ENCODE measurements around the gene MUL1.

Gene MUL1

GRCh38 chr1:20485527-20486456, 22.2 kb downstream of the MUL1 start, which contains the start of gene CAMK2N1:
TSS of gene CAMK2N1 (minus strand) at chr1:20486210. CDS start at chr1:20485379, 831 bp downstream.
- DNase-seq (ENCODE audit: low read depth in 3 of 3): peak in 2 of 3 experiments; percentile 22 to 50

- no peak for DNase-seq (ENCODE audit: low read depth in 3 of 3)
Observed at GRCh38 chr1:20484519-20485462, 23.2 kb downstream of the MUL1 start.

- DNase-seq (ENCODE audit: low read depth in 3 of 3): no peak
Observed at GRCh38 chr1:20483833-20484518, 24.0 kb downstream of the MUL1 start.

DNA sequence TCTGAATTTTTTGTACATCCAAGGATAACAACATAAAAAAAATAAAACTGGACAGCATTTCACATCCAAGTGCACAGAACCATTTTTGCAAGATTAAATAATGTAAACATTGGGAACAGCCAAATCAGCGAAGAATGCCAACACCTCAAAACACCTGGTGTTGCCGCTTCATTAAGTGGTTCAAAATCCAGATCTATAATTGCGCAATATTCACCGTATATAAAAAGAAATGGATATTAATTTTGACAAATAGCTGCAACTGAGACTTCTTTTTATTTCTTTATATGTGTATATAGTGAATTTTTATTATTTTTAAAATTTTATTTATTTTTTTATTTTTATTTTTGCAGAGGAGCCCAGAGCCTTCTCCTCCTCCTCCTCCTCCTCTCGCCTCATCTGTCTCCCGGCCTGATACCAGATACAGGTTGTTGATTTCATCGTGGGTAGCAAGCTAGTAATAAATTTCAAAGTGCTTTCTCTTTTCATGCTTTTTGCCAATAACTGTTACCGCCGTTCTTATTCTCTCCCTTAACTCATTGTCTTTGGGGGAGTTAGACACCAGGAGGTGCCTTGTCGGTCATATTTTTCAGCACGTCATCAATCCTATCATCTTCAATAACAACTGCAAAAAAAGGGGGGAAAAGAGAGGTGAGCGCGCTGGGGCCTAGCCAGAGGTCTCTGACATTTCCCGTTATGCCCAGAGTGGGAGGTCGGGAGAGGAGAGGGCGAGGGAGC, 24.7 kb downstream of the MUL1 start:
- DNase-seq (ENCODE audit: low read depth in 3 of 3): no peak

DNA sequence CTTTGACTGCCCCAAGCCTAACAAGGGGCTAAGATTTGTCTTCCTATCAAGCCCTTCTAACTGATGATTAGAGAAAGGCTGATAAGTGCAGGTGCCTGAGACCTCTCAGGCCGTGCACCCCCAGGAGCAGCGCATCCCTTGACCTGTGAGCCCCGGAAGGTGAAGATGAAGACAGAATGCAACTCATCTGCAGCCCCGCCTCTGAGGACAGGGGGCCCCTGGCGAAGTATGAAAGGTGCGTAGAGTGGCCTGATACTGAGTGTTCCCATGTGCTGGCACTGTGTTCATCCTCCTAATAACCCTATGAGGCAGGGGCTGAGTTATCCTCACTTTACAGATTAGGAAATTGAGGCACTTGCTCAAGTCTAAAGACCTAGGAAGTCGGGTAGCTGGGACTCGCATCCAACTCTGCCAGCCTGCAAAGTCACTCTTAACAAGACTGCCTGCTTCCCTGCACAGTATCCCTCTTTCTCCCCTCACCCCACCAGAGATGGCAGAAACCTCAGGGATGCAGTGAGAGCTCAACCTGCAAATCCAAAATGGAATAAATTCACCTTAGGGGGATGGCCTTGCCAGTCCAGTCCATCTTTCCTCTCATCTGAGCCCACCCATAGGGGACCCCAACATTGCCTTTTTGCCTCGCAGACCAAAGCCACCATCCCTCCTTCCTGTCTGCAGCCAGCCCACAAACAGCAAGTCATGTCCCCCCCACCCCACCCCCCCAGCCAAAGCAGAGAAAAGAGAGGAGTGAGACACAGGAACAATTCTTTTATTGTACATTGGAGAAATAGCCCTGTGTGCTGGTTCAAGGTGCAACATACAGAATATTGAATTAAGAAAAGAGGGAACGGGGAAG, 26.1 kb downstream of the MUL1 start:
- DNase-seq (ENCODE audit: low read depth in 3 of 3): no peak

DNA sequence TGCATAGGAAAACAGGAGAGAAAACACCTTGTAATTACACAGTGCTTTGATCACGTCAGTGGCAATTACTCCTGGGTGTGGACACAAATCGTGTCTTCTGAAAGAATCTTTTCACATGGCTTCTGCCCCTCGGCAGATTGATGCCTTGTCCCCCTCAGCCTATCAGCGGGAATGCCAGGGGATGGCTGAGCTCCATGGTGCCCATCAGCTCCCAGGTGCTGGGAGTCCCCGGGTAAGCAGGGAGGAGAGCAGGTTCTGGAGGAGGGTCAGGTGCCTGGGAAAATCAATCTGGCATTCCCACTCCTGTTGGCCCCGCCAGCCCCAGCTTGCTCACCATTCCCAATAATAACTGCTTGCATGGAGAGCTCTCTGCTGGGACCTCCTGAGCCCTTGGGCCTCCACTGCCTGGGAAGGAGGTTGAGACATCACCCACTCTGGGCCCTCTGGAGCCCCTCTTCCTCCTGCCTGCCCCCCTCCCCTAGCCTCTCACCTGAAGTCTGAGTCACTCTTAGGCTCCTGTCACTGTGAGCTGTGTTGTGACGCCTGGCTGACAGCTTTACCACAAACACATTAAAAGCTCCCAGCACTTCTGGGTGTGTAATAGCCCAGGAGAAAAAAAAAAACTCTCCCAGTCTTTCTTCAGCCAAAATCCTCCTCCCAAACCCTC, 26.9 kb downstream of the MUL1 start:
- DNase-seq (ENCODE audit: low read depth in 3 of 3): no peak

- DNase-seq (ENCODE audit: low read depth in 3 of 3): no peak
Observed at GRCh38 chr1:20480243-20480944, 27.6 kb downstream of the MUL1 start.

DNA sequence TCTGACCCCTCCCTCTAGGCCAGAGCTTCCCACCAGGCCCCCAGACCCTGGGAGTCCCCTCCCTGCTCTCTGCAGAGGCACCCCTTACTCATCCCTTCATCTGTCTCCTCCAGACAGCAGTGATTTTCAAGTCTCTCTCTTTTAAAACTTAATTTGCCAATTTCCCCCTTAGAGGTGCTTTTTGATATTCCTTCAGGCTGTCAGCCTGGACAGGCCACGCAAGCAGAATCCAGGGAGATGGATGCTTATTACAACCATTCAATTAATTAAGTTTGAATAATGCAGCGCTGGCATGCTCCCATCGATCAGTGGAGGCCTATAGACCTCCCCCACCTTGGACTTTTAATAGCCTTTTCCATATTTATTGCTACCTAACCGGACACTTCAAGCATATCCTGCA, 28.1 kb downstream of the MUL1 start:
- no peak for DNase-seq (ENCODE audit: low read depth in 3 of 3)

- no peak for DNase-seq (ENCODE audit: low read depth in 3 of 3)
Observed at GRCh38 chr1:20478057-20478635, 29.8 kb downstream of the MUL1 start.

- no peak for DNase-seq (ENCODE audit: low read depth in 3 of 3)
Observed at GRCh38 chr1:20477348-20478056, 30.4 kb downstream of the MUL1 start.

DNA sequence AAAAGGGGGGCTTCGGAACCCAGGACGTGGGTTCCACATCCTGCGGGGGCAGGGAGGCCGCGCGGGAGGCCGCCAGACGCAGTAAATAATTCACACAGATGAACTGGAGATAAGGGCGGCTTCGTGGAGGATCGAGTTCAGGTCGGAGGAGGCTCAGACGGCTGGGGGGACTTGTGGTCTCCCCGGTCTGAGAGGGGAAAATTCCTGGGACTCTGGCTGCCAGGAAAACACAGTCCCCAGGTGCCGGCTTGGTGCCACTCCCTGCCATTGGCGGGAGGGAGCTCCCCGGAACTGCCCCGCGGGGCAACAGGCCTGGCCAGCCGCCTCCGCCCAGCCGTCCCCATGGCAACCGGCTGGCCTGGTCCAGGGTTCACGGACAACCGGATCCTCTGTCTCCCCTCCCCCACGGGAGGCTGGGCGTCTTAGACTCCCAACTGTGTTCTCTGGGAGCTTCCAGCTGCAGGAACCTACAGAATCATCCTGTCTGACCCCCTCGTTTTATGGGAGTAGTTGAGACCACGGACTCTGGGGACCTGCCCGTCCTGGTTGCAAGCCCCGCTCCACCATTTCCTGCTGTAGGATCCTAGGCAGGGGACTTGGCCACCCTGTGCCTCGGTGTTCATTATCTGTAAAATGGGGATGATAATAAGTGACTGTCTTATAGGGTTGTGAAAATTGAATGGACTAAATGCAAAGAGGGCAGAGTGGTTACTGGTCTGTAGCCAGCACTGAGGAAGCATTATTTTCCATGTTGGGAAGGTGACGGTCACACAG, 31.5 kb downstream of the MUL1 start:
- no peak for DNase-seq (ENCODE audit: low read depth in 3 of 3)

GRCh38 chr1:20474996-20475395, 33.0 kb downstream of the MUL1 start:
- no peak for DNase-seq (ENCODE audit: low read depth in 3 of 3)

- DNase-seq (ENCODE audit: low read depth in 3 of 3): no peak
Observed at GRCh38 chr1:20474333-20474975, 33.5 kb downstream of the MUL1 start.

DNA sequence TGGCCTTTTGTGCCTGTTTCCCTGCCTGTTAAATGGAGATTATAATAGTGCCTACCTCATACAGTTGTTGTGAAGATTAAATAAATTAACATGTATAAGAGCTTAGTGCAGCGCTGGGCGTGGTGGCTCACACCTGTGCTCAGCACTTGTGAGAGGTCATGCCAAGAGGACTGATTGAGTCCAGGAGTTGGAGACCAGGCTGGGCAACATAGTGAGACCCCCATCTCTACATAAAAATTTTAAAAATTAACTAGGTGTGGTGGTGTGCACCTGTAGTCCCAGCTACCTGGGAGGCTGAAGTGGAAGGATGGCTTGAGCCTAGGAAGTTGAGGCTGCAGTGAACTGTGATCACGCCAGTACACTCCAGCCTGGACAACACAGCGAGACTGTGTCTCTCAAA, 34.1 kb downstream of the MUL1 start:
- no peak for DNase-seq (ENCODE audit: low read depth in 3 of 3)

DNA sequence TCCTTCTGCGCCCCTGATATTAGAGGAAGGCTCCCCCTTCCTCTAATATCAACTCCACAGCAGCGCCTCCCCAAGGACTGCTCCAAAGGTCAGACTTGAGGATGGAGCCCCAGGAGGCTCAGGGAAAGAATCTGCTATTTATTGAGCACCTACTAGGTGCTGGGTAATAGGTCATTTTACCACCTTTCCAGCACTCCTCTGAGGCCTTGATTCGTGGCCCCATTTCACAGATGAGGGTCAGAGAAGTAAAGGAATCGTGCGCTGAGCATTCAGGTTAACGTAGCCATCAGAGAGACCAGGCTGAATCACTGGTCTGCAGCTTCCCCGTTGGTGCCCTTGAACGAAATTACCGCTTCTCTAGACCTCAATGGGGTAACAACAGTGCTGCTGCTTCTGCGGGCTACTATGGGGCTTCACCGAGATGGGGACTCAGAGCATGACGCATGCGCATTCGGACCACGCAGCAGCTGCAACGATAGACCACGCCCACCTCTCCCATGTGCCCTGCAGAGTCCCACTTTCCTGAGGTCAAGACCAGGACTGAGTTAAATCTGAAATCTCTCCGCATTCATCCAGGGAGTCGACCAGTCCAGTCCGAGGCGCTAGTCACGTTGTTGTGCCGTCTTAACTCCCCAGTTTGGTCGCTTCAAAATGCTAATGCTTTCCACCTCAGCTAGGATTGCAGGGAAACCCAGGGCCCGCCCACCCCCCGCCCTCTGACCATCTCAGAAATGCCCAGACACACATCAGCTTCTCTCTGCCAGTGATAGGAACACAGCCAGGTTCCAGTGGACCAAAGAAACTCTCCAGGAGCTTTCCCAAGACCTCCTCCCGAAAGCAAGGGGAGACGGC, 34.9 kb downstream of the MUL1 start:
- no peak for DNase-seq (ENCODE audit: low read depth in 3 of 3)

DNA sequence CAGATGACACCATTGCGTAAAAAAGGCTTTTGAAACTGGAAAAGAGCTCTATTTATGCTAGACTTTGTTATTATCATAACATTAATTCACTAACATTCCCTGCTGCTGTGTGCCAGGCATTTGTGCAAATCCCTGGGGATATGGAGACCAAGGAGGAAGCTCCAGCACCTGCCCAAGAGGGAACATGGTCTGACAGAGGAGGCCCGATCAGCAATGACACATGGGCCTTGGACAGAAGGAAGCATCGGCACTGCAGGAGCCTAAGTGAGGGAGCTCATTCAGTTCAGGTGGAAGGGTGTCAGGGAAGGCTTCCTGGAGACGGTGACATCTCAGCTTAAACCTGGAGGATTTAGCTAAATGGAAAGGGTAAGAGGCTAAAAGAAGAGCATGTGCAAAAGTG, 35.8 kb downstream of the MUL1 start:
- DNase-seq (ENCODE audit: low read depth in 3 of 3): no peak

Data from stimulated activated CD4-positive, alpha-beta T cell treated with anti-CD3 and anti-CD28 coated beads, TNF-alpha, amount 100 ng/mL, for 24 hours (primary cell).